Stimulated activated CD8-positive, alpha-beta memory T cell treated with anti-CD3 and anti-CD28 coated beads, Interleukin-4, amount 100 ng/mL, for 4 hours (primary cell): ENCODE results near the gene DTNA.

Experiments used
- DNase-seq, 2 donors: peaks; one replicate each; pipeline ENCODE4 v3.0.0-alpha.2; 2020; ENCODE audit warnings: low read depth in 2 of 2, low spot score in 1 of 2

DTNA gene

DNA sequence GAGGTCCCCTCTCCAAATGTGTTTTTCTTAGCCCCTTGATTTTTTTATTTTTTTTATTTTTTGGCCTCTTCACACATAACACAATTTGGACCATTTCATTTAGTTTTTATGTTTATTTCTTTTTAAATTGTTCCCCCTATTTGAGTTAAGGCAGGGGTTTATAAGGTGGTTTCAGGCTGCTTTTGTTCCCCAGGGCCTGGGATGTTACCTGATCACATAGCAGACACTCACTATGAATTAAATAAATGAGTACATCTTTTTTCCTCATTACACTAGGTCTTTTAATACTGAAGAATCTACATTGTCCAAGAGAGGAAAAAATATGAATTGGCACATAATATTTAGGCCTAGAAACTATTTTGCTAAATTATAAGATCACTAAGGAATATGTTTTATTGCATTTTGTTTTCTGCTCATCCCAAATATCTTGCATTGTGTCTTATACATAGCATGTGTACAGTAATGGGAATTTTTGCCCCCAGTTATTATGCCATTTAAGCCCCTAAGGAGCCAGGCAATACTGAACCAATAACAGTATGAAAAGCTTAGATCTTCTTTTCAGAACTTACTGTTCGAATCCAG, 218.7 kb downstream of the DTNA start:
- no peak for DNase-seq

DNA sequence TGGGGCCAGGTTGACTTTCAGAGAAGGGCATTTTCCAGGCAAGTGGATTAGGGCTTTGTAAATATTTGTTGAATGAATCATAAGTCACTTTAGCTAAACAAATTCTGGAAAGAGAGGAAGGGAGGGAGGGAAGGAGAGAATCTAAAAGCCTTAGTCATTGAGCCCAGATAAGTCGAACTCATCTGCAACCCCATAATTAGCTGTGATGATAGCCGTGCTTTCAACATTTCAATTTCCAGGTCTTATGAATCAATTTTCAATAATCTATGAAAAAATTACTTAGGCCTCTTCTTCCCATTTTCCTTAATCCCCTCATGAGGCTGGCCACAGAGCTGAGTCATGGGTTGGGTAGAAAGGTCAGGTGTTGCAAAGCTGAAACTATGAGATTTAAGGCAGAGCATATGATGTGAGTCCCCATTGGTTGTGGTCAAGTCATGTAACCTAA, 219.3 kb downstream of the DTNA start:
- no peak for DNase-seq

DNA sequence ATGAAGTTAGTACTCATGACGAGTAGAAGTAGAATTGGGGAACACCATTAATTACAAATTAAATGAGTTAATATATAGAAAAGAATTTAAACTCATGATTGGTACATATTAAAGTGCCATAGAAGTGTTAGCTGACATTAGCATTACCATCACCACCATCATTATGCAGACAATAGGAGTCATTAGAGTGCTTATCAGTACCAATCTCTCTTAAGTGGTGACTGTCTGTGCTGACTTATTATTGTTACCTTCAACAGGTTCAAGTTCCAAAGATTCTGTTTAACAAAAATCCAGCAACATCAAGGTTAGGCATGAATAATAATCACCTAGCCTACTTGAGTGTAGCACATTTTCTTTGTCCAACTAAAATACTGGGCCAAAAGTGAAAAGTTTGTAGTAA, 222.3 kb downstream of the DTNA start:
- DNase-seq, result no peak

DNA sequence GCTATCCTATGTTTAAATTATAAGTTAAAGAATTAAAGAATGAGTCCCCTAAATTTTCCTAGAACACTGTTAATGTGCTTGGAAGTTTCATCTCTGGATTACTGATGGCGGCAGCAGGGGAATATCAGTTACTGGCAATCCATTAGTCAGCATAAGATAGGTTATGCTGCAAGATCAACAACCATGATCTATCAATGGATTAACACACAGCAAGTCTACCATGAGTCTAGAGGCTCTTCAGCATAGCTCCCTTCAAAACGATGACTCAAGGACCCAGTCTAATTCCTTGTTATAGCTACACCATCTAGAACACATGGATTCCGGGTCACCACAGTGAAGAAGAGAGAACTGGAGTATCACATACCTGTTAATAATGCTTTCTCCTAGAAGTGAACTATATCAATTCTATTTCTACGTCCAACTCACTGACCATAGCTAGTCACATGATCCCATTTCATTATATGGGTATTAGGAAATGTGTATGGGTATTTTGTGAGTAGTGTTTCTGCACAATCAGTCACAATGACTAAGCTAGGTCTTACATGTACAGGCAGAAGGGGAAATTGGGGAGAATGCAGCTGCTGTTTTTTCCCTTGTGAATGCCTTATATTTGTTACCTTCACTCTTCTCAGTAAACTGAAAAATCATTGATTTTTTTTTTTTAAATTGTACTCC, 222.8 kb downstream of the DTNA start:
- DNase-seq, result no peak

DNA sequence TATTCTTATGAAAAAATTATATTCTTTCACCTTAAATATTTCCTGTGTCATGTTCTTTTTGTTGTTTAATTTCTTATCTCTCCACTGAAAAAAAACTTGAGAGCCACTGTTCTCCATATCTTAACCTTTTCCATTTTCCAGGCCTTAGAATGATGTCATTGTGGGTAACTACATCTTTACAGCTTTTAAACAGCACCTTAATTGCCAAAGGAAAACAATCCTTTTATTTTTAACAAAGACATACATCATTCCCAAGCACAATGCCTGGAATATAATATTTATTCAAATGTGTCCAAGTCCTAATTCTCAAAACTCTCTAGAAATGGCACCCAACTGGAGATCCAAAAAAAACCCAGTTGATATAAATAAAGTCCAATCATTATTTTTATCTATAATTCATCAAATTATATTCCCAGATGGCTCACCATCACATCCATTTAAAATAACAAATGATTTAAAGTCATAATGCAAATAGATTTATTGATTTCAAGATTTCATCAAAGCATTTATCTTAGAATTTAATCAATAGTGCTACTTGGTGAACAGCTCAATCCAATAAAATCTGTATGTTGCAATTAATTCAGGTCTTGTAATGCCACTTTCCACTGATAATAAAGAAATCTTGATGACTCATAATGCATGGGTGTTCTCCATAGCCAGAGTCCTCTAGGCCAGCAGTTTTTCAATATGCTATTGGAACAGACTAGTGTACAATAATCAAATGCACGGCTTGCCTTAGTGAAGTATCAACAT, 224.0 kb downstream of the DTNA start:
- no peak for DNase-seq

DNA sequence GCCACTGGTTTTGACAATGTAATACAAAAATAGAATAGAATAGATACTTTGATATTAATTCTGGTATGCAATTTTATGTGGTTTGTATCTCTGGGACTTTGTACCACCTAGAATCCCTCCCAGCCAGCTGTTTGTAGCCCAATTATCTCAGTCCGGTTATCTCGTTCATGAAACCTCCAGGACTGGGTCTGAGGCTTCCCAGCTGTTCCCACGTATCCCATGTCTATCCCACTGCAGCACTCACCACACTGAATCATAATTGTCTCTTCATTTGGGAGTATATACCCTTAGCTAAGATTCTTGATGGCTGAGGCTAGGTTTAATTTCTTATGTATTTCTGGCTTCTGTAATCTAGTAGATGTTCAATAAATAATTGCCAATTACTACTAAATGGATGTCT, 226.7 kb downstream of the DTNA start:
- DNase-seq, result no peak

DNA sequence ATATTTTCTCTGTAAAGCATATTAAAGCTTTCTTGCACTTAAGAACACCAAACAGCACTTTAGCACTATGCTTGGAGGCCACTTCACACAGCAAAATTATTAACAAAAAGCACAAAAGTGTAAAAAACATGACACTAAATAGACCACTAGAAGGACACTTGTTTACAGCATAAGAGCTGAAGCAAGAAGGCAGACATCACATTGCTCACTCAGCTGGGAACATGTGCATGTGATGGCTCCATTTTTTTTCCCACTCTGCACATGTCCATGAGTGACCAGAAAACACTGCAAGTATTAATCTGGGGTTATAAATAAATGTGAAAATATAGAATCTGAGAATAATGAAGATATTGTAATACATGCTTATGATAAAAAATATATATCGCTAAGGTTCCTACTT, 228.0 kb downstream of the DTNA start:
- no peak for DNase-seq
